Thyroid gland (tissue), 4 donors: ENCODE data around the gene BRD3.

Experiments used
- POLR2A ChIP-seq, 2 donors: fragments of 450-650 bp; IDR thresholded peaks; one replicate each; pipeline ENCODE4 v1.6.1; 2017; ENCODE audit warnings: antibody characterized with exemption in 2 of 2, mild to moderate bottlenecking in 2 of 2, moderate library complexity in 1 of 2
- TF ChIP-seq, protein P1 (sequence below), 6 experiments: fragments of 200-600 bp in 3 of 6; fragments of 450-650 bp in 3 of 6; sonication (generic) in 3 of 6; IDR thresholded peaks; one replicate each; pipeline ENCODE4 v1.5.1; 2016 to 2019; ENCODE audit warnings: antibody characterized with exemption in 6 of 6, mild to moderate bottlenecking in 2 of 6, inconsistent platforms in 1 of 6, moderate library complexity in 1 of 6

GRCh38 chr9:134083451-134083850 is 15.6 kb upstream of the BRD3 start:
- TF ChIP-seq, protein P1, sequence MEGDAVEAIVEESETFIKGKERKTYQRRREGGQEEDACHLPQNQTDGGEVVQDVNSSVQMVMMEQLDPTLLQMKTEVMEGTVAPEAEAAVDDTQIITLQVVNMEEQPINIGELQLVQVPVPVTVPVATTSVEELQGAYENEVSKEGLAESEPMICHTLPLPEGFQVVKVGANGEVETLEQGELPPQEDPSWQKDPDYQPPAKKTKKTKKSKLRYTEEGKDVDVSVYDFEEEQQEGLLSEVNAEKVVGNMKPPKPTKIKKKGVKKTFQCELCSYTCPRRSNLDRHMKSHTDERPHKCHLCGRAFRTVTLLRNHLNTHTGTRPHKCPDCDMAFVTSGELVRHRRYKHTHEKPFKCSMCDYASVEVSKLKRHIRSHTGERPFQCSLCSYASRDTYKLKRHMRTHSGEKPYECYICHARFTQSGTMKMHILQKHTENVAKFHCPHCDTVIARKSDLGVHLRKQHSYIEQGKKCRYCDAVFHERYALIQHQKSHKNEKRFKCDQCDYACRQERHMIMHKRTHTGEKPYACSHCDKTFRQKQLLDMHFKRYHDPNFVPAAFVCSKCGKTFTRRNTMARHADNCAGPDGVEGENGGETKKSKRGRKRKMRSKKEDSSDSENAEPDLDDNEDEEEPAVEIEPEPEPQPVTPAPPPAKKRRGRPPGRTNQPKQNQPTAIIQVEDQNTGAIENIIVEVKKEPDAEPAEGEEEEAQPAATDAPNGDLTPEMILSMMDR (IDR thresholded peaks at IDR 0.05): no peak
- no peak for TF ChIP-seq POLR2A (IDR thresholded peaks at IDR 0.05)
